GM12892 (cell line): ENCODE results near the gene CD99.

ENCODE experiments used
- POLR2AphosphoS5 ChIP-seq: IDR thresholded peaks from 2 replicates; pipeline ENCODE4 v1.6.1; 2011; ENCODE audit warnings: low read depth, low read length, control low read depth
- TAF1 ChIP-seq: IDR thresholded peaks from 2 replicates; pipeline ENCODE4 v1.6.1; 2011; ENCODE audit warnings: low read depth, mild to moderate bottlenecking, control low read depth, low read length, borderline replicate concordance

DNA sequence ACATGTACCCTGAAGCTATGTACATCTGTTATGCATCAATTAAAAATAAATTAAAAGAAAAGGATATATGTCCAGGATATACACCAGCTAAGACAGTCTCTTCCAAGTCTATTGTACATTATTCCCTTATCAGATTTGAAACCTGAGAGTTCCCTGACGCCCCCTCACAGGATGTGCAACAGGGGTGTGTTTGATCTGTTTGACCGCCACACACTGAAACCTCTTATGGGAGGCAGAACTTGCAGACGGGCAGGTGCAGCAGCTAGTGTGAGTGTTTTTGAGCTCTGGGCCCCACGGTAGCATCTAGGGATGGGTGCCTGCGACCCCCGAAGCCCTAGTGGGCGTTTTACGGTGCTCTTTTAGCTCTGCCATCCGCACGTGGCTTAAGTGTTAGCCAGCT, 65.5 kb downstream of the CD99 start:
- TF ChIP-seq POLR2AphosphoS5 (no peak), TAF1 (no peak)
